SK-N-SH (cell line): Measurements from ENCODE around the gene PLXNA4. TPM values are rescaled to one million over a fixed set of nuclear protein-coding genes. Genes with fewer than 3 reads are reported as not detected.

Experiments
- CTCF ChIA-PET: fragments of 300-600, 350-600 bp; formaldehyde crosslinking; extraction: SDS; loops from one replicate; lab custom pipeline; 2021; lab: Yijun Ruan, JAX
- POLR2A ChIA-PET: fragments of 350-600 bp; sonication (Branson Sonifier 250); formaldehyde crosslinking; extraction: SDS; loops from one replicate; lab custom pipeline; 2020; ENCODE audit warnings: antibody characterized with exemption, inconsistent platforms; lab: Yijun Ruan, JAX
- DNase-seq: peaks from one replicate; pipeline ENCODE4 v3.0.0; 2012
- H2AFZ ChIP-seq: fragments of 200-600 bp; sonication (generic); 2 replicates; pipeline ENCODE4 v1.8.1; 2016; ENCODE audit warnings: antibody characterized with exemption, mild to moderate bottlenecking, low read depth
- H3F3A ChIP-seq: fragments of 200-600 bp; sonication (generic); replicated peaks from 2 replicates; pipeline ENCODE3; 2016; ENCODE audit warnings: antibody characterized with exemption, mild to moderate bottlenecking; ENCODE audit not compliant: insufficient read depth
- H3K27ac ChIP-seq, 2 experiments: fragments of 200-500 bp in 1 of 2; fragments of 200-600 bp in 1 of 2; sonication (Bioruptor generic) in 1 of 2; sonication (generic), shearing (Covaris generic) in 1 of 2; 2 replicates each; pipeline versions ENCODE4 v1.5.1 to v1.6.1; 2014 to 2016; ENCODE audit warnings: low read depth in 2 of 2, inconsistent platforms in 1 of 2, low read length in 1 of 2, mild to moderate bottlenecking in 1 of 2, mixed read lengths in 1 of 2
- H3K27me3 ChIP-seq: fragments of 200-600 bp; sonication (generic), shearing (Covaris generic); 2 replicates; pipeline ENCODE4 v1.6.1; 2016; ENCODE audit warnings: mixed run types; ENCODE audit not compliant: insufficient read depth
- H3K36me3 ChIP-seq, 2 experiments: fragments of 200-500 bp in 1 of 2; fragments of 200-600 bp in 1 of 2; sonication (Bioruptor generic) in 1 of 2; sonication (generic) in 1 of 2; replicated peaks in 1 of 2; 2 replicates each; pipeline versions ENCODE3 to v1.5.1; 2014 to 2016; ENCODE audit warnings: low read length in 1 of 2, mild to moderate bottlenecking in 1 of 2; ENCODE audit not compliant: insufficient read depth in 2 of 2, control insufficient read depth in 1 of 2
- H3K4me1 ChIP-seq, 2 experiments: fragments of 200-500 bp in 1 of 2; fragments of 200-600 bp in 1 of 2; sonication (Bioruptor generic) in 1 of 2; sonication (generic), shearing (Covaris generic) in 1 of 2; 2 replicates each; pipeline versions ENCODE4 v1.5.1 to v1.6.1; 2014 to 2016; ENCODE audit warnings: low read depth in 1 of 2, low read length in 1 of 2, mixed run types in 1 of 2; ENCODE audit not compliant: insufficient read depth in 2 of 2, control insufficient read depth in 1 of 2
- H3K4me2 ChIP-seq: fragments of 200-600 bp; sonication (generic), shearing (Covaris generic); 2 replicates; pipeline ENCODE4 v1.6.1; 2017; ENCODE audit warnings: mixed run types
- H3K4me3 ChIP-seq, 2 experiments: fragments of 200-500 bp in 1 of 2; fragments of 200-600 bp in 1 of 2; sonication (Bioruptor generic) in 1 of 2; sonication (generic), shearing (Covaris generic) in 1 of 2; 2 replicates each; pipeline versions ENCODE4 v1.5.1 to v1.8.1; 2014 to 2016; ENCODE audit warnings: low read depth in 2 of 2, inconsistent platforms in 1 of 2, low read length in 1 of 2, mild to moderate bottlenecking in 1 of 2, mixed read lengths in 1 of 2, moderate library complexity in 1 of 2
- H3K79me2 ChIP-seq: fragments of 200-600 bp; sonication (generic); 2 replicates; pipeline ENCODE4 v1.8.1; 2017; ENCODE audit warnings: mild to moderate bottlenecking; ENCODE audit not compliant: insufficient read depth
- H3K9ac ChIP-seq: fragments of 200-600 bp; sonication (generic); 2 replicates; pipeline ENCODE4 v1.6.1; 2017; ENCODE audit warnings: mixed run types
- H3K9me2 ChIP-seq: fragments of 200-600 bp; sonication (generic); 2 replicates; pipeline ENCODE4 v1.6.1; 2017; ENCODE audit warnings: mixed run types
- H3K9me3 ChIP-seq: fragments of 200-600 bp; sonication (generic); 2 replicates; pipeline ENCODE4 v1.6.1; 2017; ENCODE audit warnings: mixed run types, mild to moderate bottlenecking, moderate library complexity
- H4K20me1 ChIP-seq: fragments of 200-600 bp; sonication (generic); 2 replicates; pipeline ENCODE4 v1.6.1; 2017; ENCODE audit warnings: mild to moderate bottlenecking, mixed run types; ENCODE audit not compliant: insufficient read depth
- CHD2 ChIP-seq: fragments of 150-350 bp; IDR thresholded peaks from 2 replicates; pipeline ENCODE4 v1.6.1; 2018; ENCODE audit warnings: low read length; ENCODE audit not compliant: partially characterized antibody
- EP300 ChIP-seq, 2 experiments: IDR thresholded peaks; 2 replicates each; pipeline versions ENCODE4 v1.4.0 to v1.6.1; 2012; ENCODE audit warnings: borderline replicate concordance in 1 of 2, low read depth in 1 of 2, low read length in 1 of 2
- EZH2phosphoT487 ChIP-seq: fragments of 200-600 bp; sonication (generic); IDR thresholded peaks from 2 replicates; pipeline ENCODE4 v1.6.1; 2017; ENCODE audit warnings: low read depth, mixed run types, mild to moderate bottlenecking, antibody characterized with exemption, moderate library complexity, borderline replicate concordance
- FOSL2 ChIP-seq: IDR thresholded peaks from 2 replicates; pipeline ENCODE4 v1.4.0; 2012; ENCODE audit warnings: low read depth, mild to moderate bottlenecking, moderate library complexity, borderline replicate concordance
- FOXJ3 ChIP-seq: sonication (generic); formaldehyde crosslinking; IDR thresholded peaks from 2 replicates; pipeline ENCODE4 v1.5.1; 2020; ENCODE audit warnings: mild to moderate bottlenecking, missing genetic modification reagents
- FOXM1 ChIP-seq: IDR thresholded peaks from 2 replicates; pipeline ENCODE4 v1.4.0; 2012; ENCODE audit warnings: low read depth, mild to moderate bottlenecking
- MAX ChIP-seq: IDR thresholded peaks from 2 replicates; pipeline ENCODE4 v1.4.0; 2012; ENCODE audit warnings: low read depth
- MEF2A ChIP-seq: IDR thresholded peaks from 2 replicates; pipeline ENCODE4 v1.4.0; 2012; ENCODE audit warnings: low read depth, borderline replicate concordance
- NRF1 ChIP-seq: IDR thresholded peaks from 2 replicates; pipeline ENCODE4 v1.6.1; 2012; ENCODE audit warnings: low read depth, mild to moderate bottlenecking, low read length
- POLR2AphosphoS5 ChIP-seq: IDR thresholded peaks from 2 replicates; pipeline ENCODE4 v1.6.1; 2012; ENCODE audit warnings: low read depth, low read length
- RCOR1 ChIP-seq: fragments of 150-350 bp; IDR thresholded peaks from 2 replicates; pipeline ENCODE4 v1.6.1; 2017; ENCODE audit warnings: antibody characterized with exemption, low read length
- RXRA ChIP-seq: IDR thresholded peaks from 2 replicates; pipeline ENCODE4 v1.4.0; 2012; ENCODE audit warnings: low read depth, mild to moderate bottlenecking, borderline replicate concordance
- SMC3 ChIP-seq: IDR thresholded peaks from 2 replicates; pipeline ENCODE4 v1.6.1; 2012; ENCODE audit warnings: low read depth, low read length, improper control_type of control experiment
- TEAD4 ChIP-seq: IDR thresholded peaks from 2 replicates; pipeline ENCODE4 v1.4.0; 2012; ENCODE audit warnings: mild to moderate bottlenecking, borderline replicate concordance; ENCODE audit not compliant: insufficient read depth
- WGBS: methylation state at CpG from one replicate; pipeline ENCODE4 v1.1.6; 2017; ENCODE audit warnings: low lambda C conversion rate; 5-methylcytosine and 5-hydroxymethylcytosine counted together
- polyA plus RNA-seq, 3 experiments: library from polyadenylated mRNA; depleted of rRNA; stranded (reverse); fragments of >200 nt; gene quantifications; 2 replicates each; pipeline ENCODE4 v1.2.3, GENCODE V29; 2012
- TF ChIP-seq, protein P1 (sequence below): IDR thresholded peaks from 2 replicates; pipeline ENCODE4; 2012
- TF ChIP-seq, protein P2 (sequence below): fragments of 200-600 bp; sonication (generic); IDR thresholded peaks from 2 replicates; pipeline ENCODE4 v1.6.1; 2017; ENCODE audit warnings: antibody characterized with exemption, mild to moderate bottlenecking, moderate library complexity
- TF ChIP-seq, protein P3 (sequence below): fragments of 150-350 bp; IDR thresholded peaks from 2 replicates; pipeline ENCODE4 v1.6.1; 2016; ENCODE audit warnings: mild to moderate bottlenecking, low read depth, low read length

PLXNA4 gene
- polyA plus RNA-seq, 1 of the 3 experiments (the other 2 are of a cell fraction): 2.4 TPM

DNA sequence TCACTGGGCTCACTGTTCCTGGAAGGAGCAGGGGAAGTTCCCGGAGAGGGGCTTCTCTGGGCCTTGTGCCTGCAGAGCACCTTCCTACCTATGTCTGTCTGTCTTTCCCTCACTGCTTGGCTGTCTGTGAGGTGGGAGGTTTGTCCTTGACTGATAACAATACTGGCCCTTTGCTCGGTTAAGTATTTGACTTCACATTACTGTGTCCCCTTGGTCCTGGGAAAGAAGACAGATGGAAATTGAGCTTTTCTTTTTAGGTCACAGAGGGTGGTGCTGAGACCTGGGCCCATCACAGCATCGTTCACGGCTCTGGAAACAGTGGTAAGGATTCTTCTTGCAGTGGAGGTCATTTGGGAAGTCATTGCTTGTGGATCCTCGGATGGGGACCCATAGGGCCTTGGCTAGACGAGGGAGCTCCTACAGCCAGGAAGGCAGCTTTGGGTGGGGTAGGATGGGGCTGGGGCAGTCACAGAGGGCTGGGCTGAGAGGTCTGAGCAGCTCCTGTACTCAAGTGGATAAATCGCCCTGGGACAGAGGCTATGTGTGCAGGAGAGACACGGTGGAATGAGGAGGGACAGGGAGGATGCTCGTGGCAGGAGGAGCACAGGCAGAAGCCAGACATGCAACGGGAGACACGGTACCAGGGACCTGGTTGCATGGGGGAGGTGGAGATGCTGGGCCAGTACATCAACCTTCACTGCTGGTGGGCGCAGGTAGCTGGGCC is 450.2 kb downstream of the PLXNA4 start:
- Histone ChIP-seq H3K36me3 (peaks cover 9 to 40% of the 10 kb centered on the region in 2 experiments), H3K27ac (no peak overlapping the region), H3K9me2 (no peaks in the 10 kb centered on the region), H3K27me3 (no peaks in the 10 kb centered on the region), H3K4me3 (no peak overlapping the region), H3K9ac (no peak overlapping the region), H3K79me2 (no peaks in the 10 kb centered on the region), H4K20me1 (no peaks in the 10 kb centered on the region), H3F3A (no peaks in the 10 kb centered on the region), H3K9me3 (no peaks in the 10 kb centered on the region), H2AFZ (no peak overlapping the region), H3K4me2 (no peak overlapping the region), H3K4me1 (peaks cover 0 to 8% of the 10 kb centered on the region in 2 experiments; a peak in 1 of 4 replicates)
- DNase-seq: no peak
- WGBS: 94% methylated on average over 12 of the region's 12 CpGs
- POLR2A ChIA-PET: no interaction called here
- CTCF ChIA-PET: no interaction called here
- TF ChIP-seq EP300 (IDR thresholded peaks at IDR 0.05; ENCODE audit: borderline replicate concordance in 1 of 2, low read depth in 1 of 2, low read length in 1 of 2): no peak
- no peak for TF ChIP-seq FOXM1
- TF ChIP-seq POLR2AphosphoS5: no peak
- no peak for TF ChIP-seq SMC3
- TF ChIP-seq MAX: no peak
- no peak for TF ChIP-seq RCOR1
- TF ChIP-seq NRF1: no peak

GRCh38 chr7:132125096-132125495 is 451.2 kb downstream of the PLXNA4 start:
- H3K9ac ChIP-seq: no peak overlapping the region
- no peak overlapping the region for H3K4me2 ChIP-seq
- ChIA-PET POLR2A (no interaction called here), CTCF (no interaction called here)
- H3K9me2 ChIP-seq: no peaks in the 10 kb centered on the region
- H3K4me1 ChIP-seq: peaks cover 0 to 3% of the 10 kb centered on the region in 2 experiments; a peak in 1 of 4 replicates
- peaks cover 9 to 38% of the 10 kb centered on the region in 2 experiments for H3K36me3 ChIP-seq
- no peak for TF ChIP-seq FOXJ3 (CRISPR knock-in tag)
- TF ChIP-seq, protein P1, sequence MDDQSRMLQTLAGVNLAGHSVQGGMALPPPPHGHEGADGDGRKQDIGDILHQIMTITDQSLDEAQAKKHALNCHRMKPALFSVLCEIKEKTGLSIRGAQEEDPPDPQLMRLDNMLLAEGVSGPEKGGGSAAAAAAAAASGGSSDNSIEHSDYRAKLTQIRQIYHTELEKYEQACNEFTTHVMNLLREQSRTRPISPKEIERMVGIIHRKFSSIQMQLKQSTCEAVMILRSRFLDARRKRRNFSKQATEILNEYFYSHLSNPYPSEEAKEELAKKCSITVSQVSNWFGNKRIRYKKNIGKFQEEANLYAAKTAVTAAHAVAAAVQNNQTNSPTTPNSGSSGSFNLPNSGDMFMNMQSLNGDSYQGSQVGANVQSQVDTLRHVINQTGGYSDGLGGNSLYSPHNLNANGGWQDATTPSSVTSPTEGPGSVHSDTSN: peak; percentile 59; the same call in 1 of the 2 replicates
- H4K20me1 ChIP-seq: no peaks in the 10 kb centered on the region
- no peaks in the 10 kb centered on the region for H3K9me3 ChIP-seq
- no peaks in the 10 kb centered on the region for H3K79me2 ChIP-seq
- no peaks in the 10 kb centered on the region for H3K27me3 ChIP-seq
- DNase-seq: no peak
- no peaks in the 10 kb centered on the region for H3F3A ChIP-seq
- 91% methylated on average over 3 of the region's 3 CpGs for WGBS
- H2AFZ ChIP-seq: no peak overlapping the region
- no peak overlapping the region for H3K4me3 ChIP-seq
- H3K27ac ChIP-seq: no peak overlapping the region

DNA sequence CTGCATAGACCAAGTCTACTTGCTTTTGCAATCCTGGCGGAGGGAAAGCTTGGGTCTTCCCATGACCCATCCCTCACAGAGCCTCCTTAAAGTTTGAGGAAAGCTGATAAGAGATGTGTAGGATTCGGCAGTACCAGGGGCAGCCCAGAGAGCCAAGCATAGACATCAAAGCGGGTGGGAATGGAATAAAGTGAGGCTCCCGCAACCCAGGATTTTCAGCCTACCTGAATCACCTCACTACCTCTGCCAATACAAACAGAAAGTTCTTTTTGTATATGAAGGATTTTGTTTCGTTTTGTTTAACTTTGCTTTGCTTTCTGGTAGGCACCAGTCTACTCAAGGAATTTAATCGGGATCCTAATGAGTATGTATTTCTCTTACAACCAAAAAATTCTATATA is 451.7 kb downstream of the PLXNA4 start:
- DNase-seq: no peak
- POLR2A ChIA-PET: no interaction called here
- peaks cover 9 to 38% of the 10 kb centered on the region in 2 experiments for H3K36me3 ChIP-seq
- no peaks in the 10 kb centered on the region for H3K79me2 ChIP-seq
- no peaks in the 10 kb centered on the region for H3K9me2 ChIP-seq
- no peaks in the 10 kb centered on the region for H3K27me3 ChIP-seq
- no peak overlapping the region for H3K4me3 ChIP-seq
- H3K27ac ChIP-seq: no peak overlapping the region
- no peaks in the 10 kb centered on the region for H4K20me1 ChIP-seq
- peaks cover 0 to 3% of the 10 kb centered on the region in 2 experiments; a peak in 1 of 4 replicates for H3K4me1 ChIP-seq
- WGBS: 91% methylated on average over 6 of the region's 6 CpGs
- H3K4me2 ChIP-seq: no peak overlapping the region
- no peaks in the 10 kb centered on the region for H3F3A ChIP-seq
- H3K9me3 ChIP-seq: no peaks in the 10 kb centered on the region
- H3K9ac ChIP-seq: no peak overlapping the region
- H2AFZ ChIP-seq: no peak overlapping the region
- CTCF ChIA-PET: no interaction called here
- TF ChIP-seq MAX: no peak
- TF ChIP-seq RXRA: no peak
- TF ChIP-seq FOSL2: no peak
- no peak for TF ChIP-seq CHD2
- no peak for TF ChIP-seq EZH2phosphoT487
- TF ChIP-seq, protein P2, sequence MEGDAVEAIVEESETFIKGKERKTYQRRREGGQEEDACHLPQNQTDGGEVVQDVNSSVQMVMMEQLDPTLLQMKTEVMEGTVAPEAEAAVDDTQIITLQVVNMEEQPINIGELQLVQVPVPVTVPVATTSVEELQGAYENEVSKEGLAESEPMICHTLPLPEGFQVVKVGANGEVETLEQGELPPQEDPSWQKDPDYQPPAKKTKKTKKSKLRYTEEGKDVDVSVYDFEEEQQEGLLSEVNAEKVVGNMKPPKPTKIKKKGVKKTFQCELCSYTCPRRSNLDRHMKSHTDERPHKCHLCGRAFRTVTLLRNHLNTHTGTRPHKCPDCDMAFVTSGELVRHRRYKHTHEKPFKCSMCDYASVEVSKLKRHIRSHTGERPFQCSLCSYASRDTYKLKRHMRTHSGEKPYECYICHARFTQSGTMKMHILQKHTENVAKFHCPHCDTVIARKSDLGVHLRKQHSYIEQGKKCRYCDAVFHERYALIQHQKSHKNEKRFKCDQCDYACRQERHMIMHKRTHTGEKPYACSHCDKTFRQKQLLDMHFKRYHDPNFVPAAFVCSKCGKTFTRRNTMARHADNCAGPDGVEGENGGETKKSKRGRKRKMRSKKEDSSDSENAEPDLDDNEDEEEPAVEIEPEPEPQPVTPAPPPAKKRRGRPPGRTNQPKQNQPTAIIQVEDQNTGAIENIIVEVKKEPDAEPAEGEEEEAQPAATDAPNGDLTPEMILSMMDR: no peak
- no peak for TF ChIP-seq MEF2A
- TF ChIP-seq EP300 (IDR thresholded peaks at IDR 0.05; ENCODE audit: borderline replicate concordance in 1 of 2, low read depth in 1 of 2, low read length in 1 of 2): no peak
- TF ChIP-seq NRF1: no peak
- TF ChIP-seq, protein P3, sequence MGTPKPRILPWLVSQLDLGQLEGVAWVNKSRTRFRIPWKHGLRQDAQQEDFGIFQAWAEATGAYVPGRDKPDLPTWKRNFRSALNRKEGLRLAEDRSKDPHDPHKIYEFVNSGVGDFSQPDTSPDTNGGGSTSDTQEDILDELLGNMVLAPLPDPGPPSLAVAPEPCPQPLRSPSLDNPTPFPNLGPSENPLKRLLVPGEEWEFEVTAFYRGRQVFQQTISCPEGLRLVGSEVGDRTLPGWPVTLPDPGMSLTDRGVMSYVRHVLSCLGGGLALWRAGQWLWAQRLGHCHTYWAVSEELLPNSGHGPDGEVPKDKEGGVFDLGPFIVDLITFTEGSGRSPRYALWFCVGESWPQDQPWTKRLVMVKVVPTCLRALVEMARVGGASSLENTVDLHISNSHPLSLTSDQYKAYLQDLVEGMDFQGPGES: no peak
- no peak for TF ChIP-seq TEAD4
